Heart left ventricle (tissue), 16 donors: ENCODE results near the gene KLHL41. TPM values are rescaled to one million over a fixed set of nuclear protein-coding genes. Genes with fewer than 3 reads are reported as not detected.

ENCODE experiments used
- ATAC-seq, 4 donors: fragments of 200-7000 bp; cut with Tn5 transposase; one replicate each; pipeline ENCODE4 v1.9.1; 2020 to 2022; ENCODE audit warnings: moderate library complexity in 4 of 4, mild to moderate bottlenecking in 3 of 4, moderate number of reproducible peaks in 1 of 4
- DNase-seq, 5 donors: peaks; one replicate each; pipeline ENCODE4 v3.0.0-alpha.2; 2020
- H3K27ac ChIP-seq, 12 donors: fragments of 200-600 bp; sonication (generic) in 4 of 12; one replicate each; pipeline versions ENCODE4 v1.5.0 to v1.8.0; 2016 to 2022; ENCODE audit warnings: mild to moderate bottlenecking in 2 of 12
- H3K27me3 ChIP-seq, 9 donors: fragments of 200-600 bp; sonication (generic) in 2 of 9; one replicate each; pipeline versions ENCODE4 v1.5.1 to v1.8.0; 2016 to 2022; ENCODE audit warnings: mild to moderate bottlenecking in 3 of 9
- H3K36me3 ChIP-seq, 9 donors: fragments of 200-600 bp; sonication (generic) in 2 of 9; one replicate each; pipeline versions ENCODE4 v1.5.0 to v1.8.0; 2018 to 2022; ENCODE audit warnings: mild to moderate bottlenecking in 2 of 9
- H3K4me1 ChIP-seq, 12 donors: fragments of 200-600 bp; sonication (generic) in 4 of 12; one replicate each; pipeline versions ENCODE4 v1.5.0 to v1.8.0; 2016 to 2022; ENCODE audit warnings: mild to moderate bottlenecking in 3 of 12
- H3K4me3 ChIP-seq, 12 donors: fragments of 200-600 bp; sonication (generic) in 4 of 12; one replicate each; pipeline versions ENCODE4 v1.5.0 to v1.8.0; 2017 to 2022; ENCODE audit warnings: mild to moderate bottlenecking in 9 of 12, moderate library complexity in 4 of 12
- H3K9me3 ChIP-seq, 12 donors: fragments of 200-600 bp; sonication (generic) in 4 of 12; one replicate each; pipeline versions ENCODE4 v1.5.0 to v1.8.0; 2016 to 2022; ENCODE audit warnings: mild to moderate bottlenecking in 1 of 12
- POLR2A ChIP-seq, 2 donors: fragments of 450-650 bp; IDR thresholded peaks; one replicate each; pipeline ENCODE4 v1.6.1; 2017; ENCODE audit warnings: antibody characterized with exemption in 2 of 2, mild to moderate bottlenecking in 2 of 2, moderate library complexity in 2 of 2
- WGBS, 4 donors: extraction: QIAGEN DNeasy Blood & Tissue Kit in 2 of 4; methylation state at CpG; one replicate each; pipeline versions ENCODE4 v1.1.5 to v1.1.7; 2013 to 2018; 5-methylcytosine and 5-hydroxymethylcytosine counted together
- intact Hi-C, 10 donors: fragments of 100-400 bp; cut with DNase I; formaldehyde crosslinking; loops; one replicate each; pipeline versions ENCODE4 v1.11.1 to v1.14.2; 2022
- polyA plus RNA-seq, 2 donors: library from polyadenylated mRNA; stranded (reverse); fragments of 200-250 nt; gene quantifications; one replicate each; pipeline ENCODE4 v1.2.3, GENCODE V29; 2013
- total RNA-seq, 9 donors: library from RNA; depleted of rRNA in 2 of 9; stranded (reverse); fragments of >200 nt in 2 of 9; fragmentation: NEBNext Ultra II Directional in 3 of 9; extraction: Animal tissue kit (Norgen Biotek cat#: 25700) in 3 of 9; gene quantifications; one replicate each; pipeline versions ENCODE4 v1.1.0 to v1.2.4, GENCODE V29; 2016 to 2023
- TF ChIP-seq, protein P1 (sequence below), 12 donors: fragments of 200-600 bp; sonication (generic) in 4 of 12; IDR thresholded peaks; one replicate each; pipeline versions ENCODE4 v1.5.0 to v1.8.0; 2018 to 2022; ENCODE audit warnings: antibody characterized with exemption in 12 of 12, mild to moderate bottlenecking in 5 of 12
- donor health status: ischemic (EF 13 %, LVEDD 7.1; RV severe dilation, severe dysfunction).
- donor health status: healthy with polysubstance abuse.
- donor health status: DM: no; HTN: yes; CAD: no.
- donor health status: DM: no; HTN: no; CAD: no.
- donor health status: ischemic (EF 25% LVEDD 6.9; RV normal size, moderate dysfunction).
- donor health status: ischemic (EF 25% LVEDD 5.7; RV mildly dilated, moderate dysfunction).
- donor health status: healthy.
- donor health status: DM: yes; HTN: yes; CAD: no.
- donor health status: ischemic (EF 35%, LVEDD 5.7; RV mildly dilated, moderate dysfunction).
- donor health status: nonischemic (EF 11% LVEDD 7.7; RV severe dilation, severe dysfunction).
- donor health status: DM: yes; HTN: yes; CAD: no.
- donor health status: PGD.
- donor health status: ischemic (EF 29% LVEDD 5.4; RV normal size, mild dysfunction).
- donor health status: nonischemic (EF 23%, LVEDD 6.1; RV moderate dilation, normal function).

Gene KLHL41
- total and polyA plus RNA-seq, 11 donors, result 48.4 to 263 (median 103) TPM

DNA sequence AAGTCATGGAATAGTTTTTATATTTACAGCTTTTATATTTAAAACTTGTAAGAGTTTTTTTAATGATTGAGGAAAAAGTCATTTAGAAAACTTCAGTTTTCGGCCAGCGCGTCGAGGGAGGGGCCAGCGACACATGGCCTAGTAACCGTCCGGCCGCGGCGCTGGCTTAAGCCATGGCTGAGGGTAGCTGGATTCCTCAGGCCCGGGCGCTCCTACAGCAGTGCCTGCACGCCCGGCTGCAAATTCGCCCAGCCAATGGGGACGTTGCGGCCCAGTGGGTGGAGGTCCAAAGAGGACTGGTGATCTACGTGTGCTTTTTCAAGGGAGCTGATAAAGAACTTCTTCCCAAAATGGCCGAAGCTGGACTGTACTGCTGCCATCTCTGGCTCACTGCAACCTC is 4.9 kb upstream of the KLHL41 start:
- H3K36me3 ChIP-seq, result peaks cover 0 to 52% (median 27%) of the 10 kb centered on the region in 9 donors
- DNase-seq, result no peak
- no peak for TF ChIP-seq POLR2A (IDR thresholded peaks at IDR 0.05)
- TF ChIP-seq, protein P1, sequence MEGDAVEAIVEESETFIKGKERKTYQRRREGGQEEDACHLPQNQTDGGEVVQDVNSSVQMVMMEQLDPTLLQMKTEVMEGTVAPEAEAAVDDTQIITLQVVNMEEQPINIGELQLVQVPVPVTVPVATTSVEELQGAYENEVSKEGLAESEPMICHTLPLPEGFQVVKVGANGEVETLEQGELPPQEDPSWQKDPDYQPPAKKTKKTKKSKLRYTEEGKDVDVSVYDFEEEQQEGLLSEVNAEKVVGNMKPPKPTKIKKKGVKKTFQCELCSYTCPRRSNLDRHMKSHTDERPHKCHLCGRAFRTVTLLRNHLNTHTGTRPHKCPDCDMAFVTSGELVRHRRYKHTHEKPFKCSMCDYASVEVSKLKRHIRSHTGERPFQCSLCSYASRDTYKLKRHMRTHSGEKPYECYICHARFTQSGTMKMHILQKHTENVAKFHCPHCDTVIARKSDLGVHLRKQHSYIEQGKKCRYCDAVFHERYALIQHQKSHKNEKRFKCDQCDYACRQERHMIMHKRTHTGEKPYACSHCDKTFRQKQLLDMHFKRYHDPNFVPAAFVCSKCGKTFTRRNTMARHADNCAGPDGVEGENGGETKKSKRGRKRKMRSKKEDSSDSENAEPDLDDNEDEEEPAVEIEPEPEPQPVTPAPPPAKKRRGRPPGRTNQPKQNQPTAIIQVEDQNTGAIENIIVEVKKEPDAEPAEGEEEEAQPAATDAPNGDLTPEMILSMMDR (IDR thresholded peaks at IDR 0.05), result no peak
- 95 to 98% (median 96%) methylated on average over 14 to 19 of the region's 19 CpGs for WGBS, 4 donors
- H3K27me3 ChIP-seq, result no peaks in the 10 kb centered on the region
- H3K4me3 ChIP-seq, result no peak overlapping the region
- ATAC-seq, result no peak
- H3K4me1 ChIP-seq, result peaks cover 0 to 11% (median 0%) of the 10 kb centered on the region in 12 donors
- no peak overlapping the region for H3K27ac ChIP-seq
- H3K9me3 ChIP-seq, result no peaks in the 10 kb centered on the region
- intact Hi-C loops, result no loop called here

DNA sequence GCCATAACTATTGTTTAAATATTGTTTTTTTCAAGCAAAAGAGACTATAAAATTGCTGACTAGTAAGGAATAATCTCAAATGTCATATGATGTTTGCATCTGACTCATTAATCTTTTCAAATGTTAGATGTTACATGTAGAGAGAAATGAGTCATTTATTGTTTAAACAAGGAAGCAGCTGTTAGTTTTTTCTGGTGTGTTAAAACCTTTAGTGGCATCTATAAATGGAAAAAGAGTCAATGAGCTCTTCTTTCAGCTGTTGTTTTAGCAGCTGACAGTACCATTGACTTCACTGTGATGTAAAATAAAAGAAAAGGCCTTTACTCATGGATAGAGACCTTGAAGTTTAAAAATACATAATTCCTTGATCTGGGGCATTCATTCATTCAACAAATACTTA is 1.8 kb upstream of the KLHL41 start:
- DNase-seq (no peak), ATAC-seq (no peak)
- Histone ChIP-seq H3K27ac (peak overlapping the region in 1 of 12 donors; percentile 38), H3K4me1 (peaks cover 0 to 12% (median 0%) of the 10 kb centered on the region in 12 donors), H3K36me3 (peaks cover 0 to 25% (median 13%) of the 10 kb centered on the region in 9 donors), H3K9me3 (no peaks in the 10 kb centered on the region), H3K4me3 (no peak overlapping the region), H3K27me3 (no peaks in the 10 kb centered on the region)
- TF ChIP-seq POLR2A (IDR thresholded peaks at IDR 0.05), result no peak
- TF ChIP-seq, protein P1 (IDR thresholded peaks at IDR 0.05), result no peak
- intact Hi-C loops, result no loop called here

DNA sequence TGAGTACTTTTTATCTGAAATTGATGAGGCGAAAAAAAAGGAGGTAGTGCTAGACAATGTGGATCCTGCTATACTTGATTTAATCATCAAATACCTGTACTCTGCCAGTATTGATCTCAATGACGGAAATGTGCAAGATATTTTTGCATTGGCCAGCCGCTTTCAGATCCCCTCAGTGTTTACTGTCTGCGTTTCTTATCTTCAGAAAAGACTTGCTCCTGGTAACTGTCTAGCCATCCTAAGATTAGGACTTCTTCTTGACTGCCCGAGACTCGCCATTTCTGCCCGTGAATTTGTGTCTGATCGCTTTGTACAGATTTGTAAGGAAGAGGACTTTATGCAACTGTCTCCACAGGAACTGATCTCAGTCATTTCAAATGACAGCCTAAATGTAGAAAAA is 453 bp downstream of the KLHL41 start:
- no peak for DNase-seq
- Histone ChIP-seq H3K4me3 (peak overlapping the region; percentile 11 to 54 (median 46)), H3K4me1 (peaks cover 0 to 22% (median 7%) of the 10 kb centered on the region in 12 donors), H3K36me3 (peaks cover 0 to 3% (median 0%) of the 10 kb centered on the region in 9 donors), H3K27ac (peak overlapping the region; percentile 26 to 83 (median 64)), H3K9me3 (no peaks in the 10 kb centered on the region), H3K27me3 (no peaks in the 10 kb centered on the region)
- intact Hi-C loops, result no loop called here
- ATAC-seq, result peak in 1 of 4 donors; percentile 10
- 48 to 61% (median 59%) methylated on average over 8 of the region's 8 CpGs for WGBS, 4 donors
- no peak for TF ChIP-seq POLR2A (IDR thresholded peaks at IDR 0.05)
- TF ChIP-seq, protein P1 (IDR thresholded peaks at IDR 0.05), result no peak

DNA sequence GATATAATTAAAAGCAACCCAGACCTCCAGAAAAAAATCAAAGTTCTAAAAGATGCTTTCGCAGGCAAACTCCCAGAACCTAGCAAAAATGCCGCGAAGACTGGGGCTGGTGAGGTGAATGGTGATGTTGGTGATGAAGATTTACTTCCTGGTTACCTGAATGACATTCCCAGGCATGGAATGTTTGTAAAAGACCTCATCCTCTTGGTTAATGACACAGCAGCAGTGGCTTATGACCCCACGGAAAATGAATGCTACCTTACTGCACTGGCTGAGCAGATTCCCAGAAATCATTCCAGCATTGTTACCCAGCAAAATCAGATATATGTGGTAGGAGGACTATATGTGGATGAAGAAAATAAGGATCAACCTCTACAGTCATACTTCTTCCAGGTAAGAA is 994 bp downstream of the KLHL41 start:
- TF ChIP-seq, protein P1 (IDR thresholded peaks at IDR 0.05), result no peak
- no peak for TF ChIP-seq POLR2A (IDR thresholded peaks at IDR 0.05)
- intact Hi-C loops, result no loop called here
- peak overlapping the region; percentile 11 to 54 (median 46) for H3K4me3 ChIP-seq

More for the DNA sequence above, 994 bp downstream of the KLHL41 start:
- ATAC-seq (peak in 2 of 4 donors; percentile 18 to 22), DNase-seq (no peak)
- Histone ChIP-seq H3K4me1 (peaks cover 0 to 22% (median 7%) of the 10 kb centered on the region in 12 donors), H3K9me3 (no peaks in the 10 kb centered on the region), H3K36me3 (peaks cover 0 to 4% (median 0%) of the 10 kb centered on the region in 9 donors), H3K27me3 (no peaks in the 10 kb centered on the region), H3K27ac (peak overlapping the region in 10 of 12 donors; percentile 54 to 83 (median 66))
- 70 to 78% (median 77%) methylated on average over 4 of the region's 4 CpGs for WGBS, 4 donors
